ENCODE results near the gene SMARCD1.

SMARCD1 gene

DNA sequence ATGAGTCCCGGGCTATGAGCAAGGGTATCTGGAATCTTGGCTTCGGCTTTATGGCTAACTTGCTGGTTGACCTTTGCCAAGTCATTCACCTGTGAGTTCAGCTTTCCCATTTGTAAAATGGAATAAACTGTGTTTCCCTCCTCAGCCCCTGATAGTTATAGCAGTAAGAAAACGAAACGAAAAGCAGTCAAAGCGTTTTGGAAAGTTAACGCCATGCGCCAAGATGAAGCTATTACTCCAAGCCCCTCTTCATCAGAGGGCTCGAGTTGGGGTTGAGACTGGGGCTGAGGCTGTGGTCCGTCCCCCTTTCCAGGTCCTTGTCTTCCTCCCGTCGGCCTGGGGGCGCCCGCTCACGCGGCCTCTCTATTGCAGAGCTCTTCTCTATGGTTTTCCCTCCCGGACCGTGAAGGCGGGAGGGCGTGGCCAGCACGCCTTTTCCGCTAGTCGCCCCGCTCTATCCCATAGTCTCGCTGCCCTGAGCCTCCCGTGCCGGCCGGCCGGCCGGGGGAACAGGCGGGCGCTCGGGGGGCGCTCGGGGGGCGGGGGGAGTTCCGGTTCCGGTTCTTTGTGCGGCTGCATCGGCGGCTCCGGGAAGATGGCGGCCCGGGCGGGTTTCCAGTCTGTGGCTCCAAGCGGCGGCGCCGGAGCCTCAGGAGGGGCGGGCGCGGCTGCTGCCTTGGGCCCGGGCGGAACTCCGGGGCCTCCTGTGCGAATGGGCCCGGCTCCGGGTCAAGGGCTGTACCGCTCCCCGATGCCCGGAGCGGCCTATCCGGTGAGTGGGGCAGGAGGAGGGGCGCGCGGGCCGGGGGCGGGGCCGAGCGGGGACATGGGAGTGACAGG, at the start of gene SMARCD1:
TSS of gene SMARCD1 (plus strand) at position 568 of the 840 bp plus-strand sequence. CDS start at position 596, 28 bp downstream.
- peak within 1 kb of the TSS; percentile 55 for H3K4me3 ChIP-seq (ENCODE audit: low read depth, low read length)
- in situ Hi-C loops (cut with HindIII; ENCODE audit: low sequenced_read_pairs): no loop called here
- TF ChIP-seq, protein P1, sequence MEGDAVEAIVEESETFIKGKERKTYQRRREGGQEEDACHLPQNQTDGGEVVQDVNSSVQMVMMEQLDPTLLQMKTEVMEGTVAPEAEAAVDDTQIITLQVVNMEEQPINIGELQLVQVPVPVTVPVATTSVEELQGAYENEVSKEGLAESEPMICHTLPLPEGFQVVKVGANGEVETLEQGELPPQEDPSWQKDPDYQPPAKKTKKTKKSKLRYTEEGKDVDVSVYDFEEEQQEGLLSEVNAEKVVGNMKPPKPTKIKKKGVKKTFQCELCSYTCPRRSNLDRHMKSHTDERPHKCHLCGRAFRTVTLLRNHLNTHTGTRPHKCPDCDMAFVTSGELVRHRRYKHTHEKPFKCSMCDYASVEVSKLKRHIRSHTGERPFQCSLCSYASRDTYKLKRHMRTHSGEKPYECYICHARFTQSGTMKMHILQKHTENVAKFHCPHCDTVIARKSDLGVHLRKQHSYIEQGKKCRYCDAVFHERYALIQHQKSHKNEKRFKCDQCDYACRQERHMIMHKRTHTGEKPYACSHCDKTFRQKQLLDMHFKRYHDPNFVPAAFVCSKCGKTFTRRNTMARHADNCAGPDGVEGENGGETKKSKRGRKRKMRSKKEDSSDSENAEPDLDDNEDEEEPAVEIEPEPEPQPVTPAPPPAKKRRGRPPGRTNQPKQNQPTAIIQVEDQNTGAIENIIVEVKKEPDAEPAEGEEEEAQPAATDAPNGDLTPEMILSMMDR (IDR thresholded peaks at IDR 0.05; ENCODE audit: low read depth, low read length, missing control alignments): peak; percentile 62
- peak; percentile 81 for DNase-seq (ENCODE audit: low read depth)

DNA sequence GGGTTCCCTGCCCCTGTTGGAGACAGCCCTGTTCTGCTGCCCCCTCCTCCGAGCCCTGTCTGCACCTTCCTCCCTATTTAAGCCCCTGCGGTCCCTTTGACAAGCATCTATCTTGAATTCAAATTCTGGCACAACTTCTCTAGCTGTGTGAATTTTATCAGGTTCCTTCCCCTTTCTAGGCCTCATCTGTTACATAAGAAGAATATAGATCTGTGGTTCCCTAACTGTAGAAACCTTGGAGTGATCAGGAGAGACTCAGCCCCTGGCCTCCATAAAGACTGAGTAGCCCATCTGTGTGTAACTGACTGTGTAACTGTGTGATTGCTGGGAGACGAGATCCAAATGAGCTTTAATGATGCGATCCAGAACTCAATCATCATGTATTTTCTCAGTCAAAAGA, 46.8 kb upstream of the SMARCD1 start:
- DNase-seq (ENCODE audit: low read depth): no peak
- TF ChIP-seq, protein P1 (IDR thresholded peaks at IDR 0.05; ENCODE audit: low read depth, low read length, missing control alignments): no peak
- in situ Hi-C loops (cut with HindIII; ENCODE audit: low sequenced_read_pairs): no loop called here
- H3K4me3 ChIP-seq (ENCODE audit: low read depth, low read length): no peak overlapping the region

DNA sequence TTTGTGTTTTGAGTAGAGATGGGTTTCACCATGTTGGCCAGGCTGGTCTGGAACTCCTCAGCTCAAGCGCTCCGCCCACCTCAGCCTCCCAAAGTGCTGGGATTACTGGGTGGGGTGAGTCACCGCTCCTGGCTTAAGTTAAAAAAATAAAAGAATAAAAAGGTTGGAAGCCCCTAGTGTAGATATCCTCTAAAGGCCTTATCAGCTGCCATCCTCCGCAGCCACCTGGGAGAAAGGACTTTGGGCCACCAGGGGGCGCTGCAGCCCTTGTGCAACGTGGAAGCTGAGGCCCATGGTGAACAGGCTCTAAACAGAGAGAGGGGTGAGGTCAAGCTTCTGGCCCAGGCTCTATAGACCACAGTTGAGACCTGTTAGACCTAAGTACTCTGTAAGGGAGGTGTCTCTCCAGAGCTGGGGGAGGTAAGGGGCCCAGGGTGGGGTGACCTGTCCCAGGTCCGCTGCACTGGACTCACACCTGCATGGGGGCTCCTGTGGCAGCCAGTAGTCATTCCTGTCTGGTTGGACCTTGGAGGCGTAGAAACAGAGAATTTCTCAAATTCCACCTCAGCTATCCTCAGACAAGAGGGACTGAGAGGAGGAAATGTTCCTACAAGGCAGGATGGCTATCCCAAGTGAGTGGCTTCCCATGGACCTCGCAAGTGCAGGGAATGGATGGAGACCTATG, 45.8 kb upstream of the SMARCD1 start:
- TF ChIP-seq, protein P1 (IDR thresholded peaks at IDR 0.05; ENCODE audit: low read depth, low read length, missing control alignments): peak; percentile 91
- peak; percentile 38 for DNase-seq (ENCODE audit: low read depth)
- no peak overlapping the region for H3K4me3 ChIP-seq (ENCODE audit: low read depth, low read length)
- in situ Hi-C loops (cut with HindIII; ENCODE audit: low sequenced_read_pairs): no loop called here

DNA sequence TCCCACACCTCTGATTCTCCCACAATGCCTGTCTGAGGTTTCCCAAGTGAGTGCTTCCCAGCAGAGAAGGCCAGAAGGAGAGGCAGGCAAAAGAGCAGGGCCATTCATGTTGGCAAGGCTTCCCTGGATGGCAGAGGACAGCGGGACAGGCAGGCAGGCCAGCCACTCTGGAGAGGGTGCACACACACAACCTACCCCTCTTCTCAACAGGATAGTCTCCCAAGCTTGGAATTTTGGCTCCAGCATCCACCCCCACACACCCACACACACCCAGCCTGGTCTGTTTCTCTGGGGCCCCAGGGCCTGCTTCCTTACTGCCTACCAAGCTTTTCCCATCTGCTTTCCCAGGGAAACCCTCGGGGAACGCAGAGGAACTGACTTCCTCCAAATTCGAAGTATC, 44.5 kb upstream of the SMARCD1 start:
- TF ChIP-seq, protein P1 (IDR thresholded peaks at IDR 0.05; ENCODE audit: low read depth, low read length, missing control alignments): no peak
- no peak for DNase-seq (ENCODE audit: low read depth)
- H3K4me3 ChIP-seq (ENCODE audit: low read depth, low read length): no peak overlapping the region
- in situ Hi-C loops (cut with HindIII; ENCODE audit: low sequenced_read_pairs): no loop called here

DNA sequence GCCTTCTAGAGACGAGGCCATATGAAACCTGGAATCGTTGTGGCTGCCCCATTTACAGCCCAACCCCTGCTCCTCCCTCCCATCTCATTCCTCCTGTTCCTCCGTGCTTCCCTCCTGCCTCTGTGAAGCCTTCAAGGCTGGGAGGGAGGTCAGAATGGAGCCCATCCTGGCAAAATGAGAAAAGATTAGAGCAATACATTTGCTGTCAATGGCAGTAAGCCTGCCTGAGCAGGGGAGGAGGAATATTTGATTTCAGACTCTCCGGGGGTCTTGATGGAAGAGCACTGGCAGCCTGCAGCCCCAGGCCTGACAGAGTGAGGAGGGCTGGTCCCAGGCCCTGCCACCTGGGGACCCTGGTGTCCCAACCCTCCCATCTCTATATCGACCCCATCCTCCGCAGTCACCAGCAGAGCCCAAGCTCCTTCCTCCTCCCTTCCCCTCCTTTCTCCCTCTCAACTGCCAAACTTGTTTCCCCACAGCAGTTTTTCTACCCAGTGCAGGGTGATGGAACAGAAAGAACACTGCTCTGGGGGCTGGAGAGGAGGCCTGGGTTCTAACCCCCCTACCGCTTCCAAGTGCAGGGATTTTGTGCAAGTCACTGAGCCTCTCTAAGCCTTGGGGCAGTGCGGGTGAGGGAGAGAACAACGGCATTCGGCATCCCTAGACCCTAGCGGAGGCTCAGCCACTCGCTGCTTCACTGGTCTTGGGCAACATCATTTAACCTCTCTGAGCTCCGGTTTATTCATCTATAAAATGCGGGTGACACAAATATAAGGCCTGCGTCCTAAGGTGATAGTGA, 43.9 kb upstream of the SMARCD1 start:
- TF ChIP-seq, protein P1 (IDR thresholded peaks at IDR 0.05; ENCODE audit: low read depth, low read length, missing control alignments): no peak
- H3K4me3 ChIP-seq (ENCODE audit: low read depth, low read length): no peak overlapping the region
- DNase-seq (ENCODE audit: low read depth): no peak
- in situ Hi-C loops (cut with HindIII; ENCODE audit: low sequenced_read_pairs): no loop called here

DNA sequence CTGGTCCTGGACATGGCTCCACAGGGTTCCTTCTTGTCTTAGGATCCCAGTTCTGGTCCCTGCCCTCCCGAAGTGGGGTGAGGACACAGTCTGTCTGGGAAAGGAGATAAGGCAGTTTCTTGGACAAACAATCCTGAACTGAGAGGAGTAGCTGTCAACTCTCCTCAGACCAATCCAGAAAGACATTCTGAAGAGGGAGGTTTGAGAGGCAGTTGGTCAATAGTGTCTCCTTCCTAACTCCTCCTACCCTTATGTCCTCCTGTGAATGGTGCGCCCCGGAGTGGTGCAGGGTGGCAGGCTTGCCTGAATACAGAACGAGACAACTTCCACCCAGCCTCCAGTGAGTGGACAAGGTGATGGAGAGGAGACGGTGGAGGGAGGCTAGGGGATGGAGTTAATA, 43.2 kb upstream of the SMARCD1 start:
- in situ Hi-C loops (cut with HindIII; ENCODE audit: low sequenced_read_pairs): no loop called here
- no peak overlapping the region for H3K4me3 ChIP-seq (ENCODE audit: low read depth, low read length)
- DNase-seq (ENCODE audit: low read depth): no peak
- TF ChIP-seq, protein P1 (IDR thresholded peaks at IDR 0.05; ENCODE audit: low read depth, low read length, missing control alignments): no peak

Data from astrocyte of the cerebellum (primary cell).